NCI-H82 treated with DMSO at 0.1 percent for 48 hours (cell line): ENCODE measurements around the gene DLK1.

ENCODE experiments used
- DNase-seq: peaks from one replicate; lab custom pipeline; 2025; ENCODE audit not compliant: unreplicated experiment; lab: John Stamatoyannopoulos, UW

DLK1 gene

GRCh38 chr14:100775351-100775830 is 48.7 kb downstream of the DLK1 start:
- DNase-seq: no peak

- DNase-seq: no peak
These were observed 49.3 kb downstream of the DLK1 start for GRCh38 chr14:100775831-100776591.

GRCh38 chr14:100776681-100777365 is 50.1 kb downstream of the DLK1 start:
- no peak for DNase-seq

GRCh38 chr14:100777366-100777817 is 50.7 kb downstream of the DLK1 start:
- DNase-seq: no peak

GRCh38 chr14:100777818-100778525 is 51.3 kb downstream of the DLK1 start:
- DNase-seq: no peak

- no peak for DNase-seq
These were observed 51.8 kb downstream of the DLK1 start for GRCh38 chr14:100778526-100778882.

GRCh38 chr14:100778951-100779690 is 52.4 kb downstream of the DLK1 start:
- no peak for DNase-seq

GRCh38 chr14:100779691-100780080 is 53.0 kb downstream of the DLK1 start:
- DNase-seq: no peak

GRCh38 chr14:100780246-100780645 is 53.6 kb downstream of the DLK1 start:
- DNase-seq: no peak

- no peak for DNase-seq
These were observed 54.1 kb downstream of the DLK1 start for GRCh38 chr14:100780646-100781355.

GRCh38 chr14:100781952-100782351 is 55.3 kb downstream of the DLK1 start:
- no peak for DNase-seq

GRCh38 chr14:100782516-100783320 is 56.0 kb downstream of the DLK1 start:
- DNase-seq: no peak

- DNase-seq: peak; percentile 23
These were observed 57.1 kb downstream of the DLK1 start for GRCh38 chr14:100783630-100784370.

GRCh38 chr14:100784523-100785337 is 58.0 kb downstream of the DLK1 start:
- no peak for DNase-seq

- no peak for DNase-seq
These were observed 58.6 kb downstream of the DLK1 start for GRCh38 chr14:100785338-100785615.

GRCh38 chr14:100785626-100786025 is 58.9 kb downstream of the DLK1 start:
- no peak for DNase-seq

- no peak for DNase-seq
These were observed 59.4 kb downstream of the DLK1 start for GRCh38 chr14:100786131-100786530.

GRCh38 chr14:100786576-100787219 is 60.0 kb downstream of the DLK1 start:
- DNase-seq: no peak
